HG03342 (cell line): Measurements from ENCODE around the gene NOXA1.
"Not testable (repeated sequence)": the region's sequence is repeated elsewhere in the genome, so short reads cannot be mapped to it uniquely, and the experiment has no call there.

Experiments used
- ATAC-seq: cut with Tn5 transposase; IDR thresholded peaks from one replicate; pipeline ENCODE4 v1.9.1; 2021; ENCODE audit warnings: mild to moderate bottlenecking, moderate library complexity; ENCODE audit not compliant: unreplicated experiment

Gene NOXA1

DNA sequence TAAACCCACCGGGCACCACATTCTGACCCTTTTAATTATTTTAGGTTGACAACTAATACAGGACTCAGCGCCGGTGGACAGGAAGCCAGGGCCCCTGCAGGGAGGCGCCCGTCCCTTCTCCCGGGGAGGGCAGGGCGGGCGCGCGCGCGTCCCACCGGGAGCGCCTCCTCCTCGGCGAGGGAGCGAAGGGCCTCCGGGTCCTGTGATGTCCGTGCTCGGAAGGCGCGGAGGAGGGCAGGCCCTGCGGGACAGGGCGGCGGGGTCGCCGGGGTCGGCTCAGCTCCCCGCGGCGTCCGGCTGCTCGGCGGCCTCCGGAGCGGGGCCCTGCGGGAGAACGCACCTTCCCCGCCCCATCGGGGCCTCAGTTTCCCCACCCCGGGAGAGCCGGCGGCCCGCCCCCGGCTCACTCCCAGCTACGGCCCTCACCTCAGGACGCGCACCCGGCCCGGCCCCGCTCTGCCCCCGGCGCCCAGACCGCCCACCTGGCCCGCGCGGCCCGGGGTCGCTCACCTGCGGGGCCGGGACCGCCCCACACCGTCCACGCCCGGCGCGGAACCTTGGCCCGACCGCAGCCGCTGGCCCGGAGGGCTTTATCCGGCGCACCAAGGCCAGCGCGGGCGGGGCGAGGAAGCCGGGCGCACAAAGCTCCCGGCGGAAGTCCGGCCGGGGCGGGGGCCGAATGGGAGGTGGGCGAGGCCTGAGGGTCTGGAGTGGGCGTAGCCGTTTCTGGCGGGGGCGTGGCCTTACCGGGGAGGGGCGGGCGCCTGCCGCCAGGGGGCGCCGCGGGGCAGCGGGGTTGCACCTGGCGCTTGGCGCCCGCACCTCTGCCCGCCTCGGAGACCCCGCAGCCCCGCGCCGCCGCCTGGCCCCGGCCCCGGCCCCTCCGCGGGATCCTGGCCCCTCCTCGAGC, at the start of gene NOXA1, which contains the start of gene EXD3:
NOXA1 (plus strand) TSS at position 790 of the 910 bp plus-strand sequence. CDS start 137 bp downstream, outside the sequence.
EXD3 (minus strand) TSS at position 559 of the 910 bp plus-strand sequence. CDS start 27,805 bp downstream, outside the sequence.
- peak; percentile 76 for ATAC-seq

DNA sequence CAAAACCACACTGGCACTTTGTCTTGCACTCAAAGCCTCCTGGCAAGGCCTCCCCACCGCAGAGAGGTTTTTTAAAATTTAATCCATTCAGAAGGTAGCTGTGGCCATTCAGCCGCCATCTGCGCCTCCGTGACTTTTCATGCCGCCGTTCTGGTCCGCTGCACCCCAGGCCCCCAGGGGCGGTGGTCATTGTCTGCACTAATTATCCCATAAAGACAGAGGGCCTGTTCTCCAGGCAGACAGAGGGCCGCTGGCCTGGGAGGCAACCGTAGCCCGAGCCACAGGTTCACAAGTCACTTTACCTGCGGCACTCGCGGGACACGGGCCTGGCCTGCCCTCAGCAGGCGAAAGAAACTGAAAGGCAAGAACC, 49.6 kb upstream of the NOXA1 start:
- ATAC-seq = no peak

DNA sequence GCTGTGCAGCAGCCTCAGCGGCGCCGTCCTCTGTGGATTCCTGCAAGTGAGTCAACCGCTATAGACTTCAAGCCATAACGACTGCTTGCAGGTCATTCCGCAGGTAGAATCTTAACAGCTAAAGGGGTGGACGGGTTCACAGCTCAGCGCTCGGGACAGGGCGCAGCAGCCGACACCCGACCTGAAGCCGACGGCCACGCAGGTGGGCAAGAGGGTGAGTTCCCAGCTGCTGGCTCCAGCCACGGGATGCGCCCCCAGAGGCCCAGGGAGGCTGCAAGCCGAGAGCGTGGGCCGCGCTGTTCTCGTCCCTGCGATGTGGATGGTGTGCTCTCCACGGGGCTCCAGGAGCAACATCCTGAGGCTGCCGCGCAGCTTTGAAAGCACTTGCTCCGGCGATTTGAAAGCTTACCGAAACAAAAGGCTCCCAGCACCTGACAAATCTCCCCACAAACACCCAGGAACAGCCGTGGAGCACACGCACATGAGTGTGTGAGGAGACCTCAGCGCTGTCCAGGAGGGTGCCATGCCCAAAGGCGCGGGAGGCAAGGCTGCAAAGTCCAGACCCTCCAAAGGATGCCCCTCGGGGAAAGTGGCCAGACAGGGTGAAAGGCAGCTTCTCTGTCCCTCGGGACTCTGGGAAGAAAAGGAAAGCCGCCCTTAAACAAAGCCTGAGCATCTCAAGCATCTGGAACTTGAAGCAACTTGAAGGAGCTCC, 48.9 kb upstream of the NOXA1 start:
- ATAC-seq = no peak

GRCh38 chr9:137375321-137376058, 47.7 kb upstream of the NOXA1 start:
- no peak for ATAC-seq

DNA sequence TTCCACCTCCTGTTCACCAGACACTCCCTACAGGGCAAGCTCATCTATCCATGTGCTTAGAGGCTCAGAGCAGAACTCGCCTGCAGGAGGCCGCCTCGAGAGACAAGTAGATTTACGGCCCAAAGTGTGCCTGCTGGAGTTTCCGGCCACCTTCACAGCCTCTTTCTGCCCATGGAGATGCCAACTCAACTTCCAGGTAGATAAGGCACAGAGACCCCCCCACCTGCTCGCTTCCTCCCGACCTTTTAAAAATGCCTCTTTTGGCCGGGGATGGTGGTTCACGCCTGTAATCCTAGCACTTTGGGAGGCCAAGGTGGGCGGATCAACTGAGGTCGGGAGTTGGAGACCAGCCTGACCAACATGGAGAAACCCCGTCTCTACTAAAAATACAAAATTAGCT, 46.8 kb upstream of the NOXA1 start:
- ATAC-seq = no peak

DNA sequence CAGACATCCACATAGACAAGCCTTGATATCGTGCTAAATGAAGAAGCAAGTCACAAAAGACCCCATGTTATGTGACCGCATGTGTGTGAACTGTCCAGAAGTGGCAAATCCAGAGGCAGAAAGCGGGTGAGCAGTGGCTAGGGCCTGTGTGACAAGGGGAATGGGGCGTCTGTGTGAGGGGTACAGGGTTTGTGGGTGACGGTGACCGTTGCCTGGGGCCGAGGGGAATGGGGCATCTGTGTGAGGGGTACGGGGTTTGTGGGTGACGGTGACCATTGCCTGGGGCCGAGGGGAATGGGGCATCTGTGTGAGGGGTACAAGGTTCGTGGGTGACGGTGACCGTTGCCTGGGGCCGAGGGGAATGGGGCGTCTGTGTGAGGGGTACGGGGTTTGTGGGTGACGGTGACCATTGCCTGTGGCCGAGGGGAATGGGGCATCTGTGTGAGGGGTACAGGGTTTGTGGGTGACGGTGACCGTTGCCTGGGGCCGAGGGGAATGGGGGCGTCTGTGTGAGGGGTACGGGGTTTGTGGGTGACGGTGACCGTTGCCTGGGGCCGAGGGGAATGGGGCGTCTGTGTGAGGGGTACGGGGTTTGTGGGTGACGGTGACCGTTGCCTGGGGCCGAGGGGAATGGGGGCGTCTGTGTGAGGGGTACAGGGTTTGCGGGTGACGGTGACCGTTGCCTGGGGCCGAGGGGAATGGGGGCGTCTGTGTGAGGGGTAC, 44.3 kb upstream of the NOXA1 start:
- not testable (repeated sequence) for ATAC-seq

DNA sequence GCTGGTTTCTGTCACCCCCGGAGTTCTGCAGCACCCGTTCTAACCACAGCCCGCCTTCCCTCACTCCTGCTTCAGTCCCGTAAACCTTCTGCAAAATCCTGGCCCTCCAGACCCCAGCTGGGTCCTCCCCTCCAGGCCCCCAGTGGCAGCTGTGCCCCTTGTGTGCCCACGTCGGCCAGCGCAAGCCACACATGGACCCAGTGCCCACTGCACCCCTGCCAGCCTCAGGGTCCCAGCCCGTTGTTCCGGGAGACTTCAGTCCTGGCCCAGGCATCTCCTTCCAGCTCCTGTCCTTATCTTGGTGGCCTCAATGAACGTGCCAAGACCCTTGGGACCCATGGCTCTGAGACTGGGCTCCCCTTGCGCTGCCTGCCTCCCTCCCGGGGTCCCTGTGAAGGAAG, 43.4 kb upstream of the NOXA1 start:
- ATAC-seq = no peak

GRCh38 chr9:137380171-137380570, 43.0 kb upstream of the NOXA1 start:
- ATAC-seq = no peak

- ATAC-seq = no peak
Measured at GRCh38 chr9:137380606-137381005, 42.6 kb upstream of the NOXA1 start.

GRCh38 chr9:137381501-137382443, 41.4 kb upstream of the NOXA1 start:
- ATAC-seq = no peak

DNA sequence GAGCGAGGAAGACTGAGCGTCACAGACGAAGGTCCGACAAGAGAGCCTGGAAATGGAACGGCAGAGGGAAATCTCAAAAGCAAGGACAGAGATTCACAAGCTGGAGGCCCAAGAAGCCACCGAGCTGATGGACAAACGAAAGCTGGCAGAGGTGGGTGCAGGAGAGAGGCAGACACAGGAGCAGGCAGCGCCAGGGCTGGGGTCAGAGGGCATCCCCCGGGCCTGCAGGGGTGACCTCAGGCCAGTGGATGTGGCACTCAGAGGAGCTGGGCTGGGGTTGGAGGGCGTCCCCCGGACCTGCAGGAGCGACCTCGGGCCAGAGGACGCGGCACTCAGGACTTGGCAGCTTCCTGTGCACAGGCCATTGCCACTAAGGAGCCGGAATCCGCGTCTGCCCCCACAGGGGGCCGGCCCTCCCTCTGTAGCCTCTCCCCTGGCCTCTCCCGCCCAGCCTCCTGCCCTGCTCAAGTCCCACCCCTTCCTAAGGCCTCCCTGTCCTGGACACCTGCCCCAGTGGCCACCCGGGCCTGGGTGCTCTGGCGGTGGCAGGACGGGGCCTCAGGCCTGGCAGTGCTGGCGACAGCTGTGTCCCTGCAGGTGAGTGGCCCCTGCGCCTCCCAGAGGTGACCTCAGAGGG, 40.6 kb upstream of the NOXA1 start:
- ATAC-seq = no peak

DNA sequence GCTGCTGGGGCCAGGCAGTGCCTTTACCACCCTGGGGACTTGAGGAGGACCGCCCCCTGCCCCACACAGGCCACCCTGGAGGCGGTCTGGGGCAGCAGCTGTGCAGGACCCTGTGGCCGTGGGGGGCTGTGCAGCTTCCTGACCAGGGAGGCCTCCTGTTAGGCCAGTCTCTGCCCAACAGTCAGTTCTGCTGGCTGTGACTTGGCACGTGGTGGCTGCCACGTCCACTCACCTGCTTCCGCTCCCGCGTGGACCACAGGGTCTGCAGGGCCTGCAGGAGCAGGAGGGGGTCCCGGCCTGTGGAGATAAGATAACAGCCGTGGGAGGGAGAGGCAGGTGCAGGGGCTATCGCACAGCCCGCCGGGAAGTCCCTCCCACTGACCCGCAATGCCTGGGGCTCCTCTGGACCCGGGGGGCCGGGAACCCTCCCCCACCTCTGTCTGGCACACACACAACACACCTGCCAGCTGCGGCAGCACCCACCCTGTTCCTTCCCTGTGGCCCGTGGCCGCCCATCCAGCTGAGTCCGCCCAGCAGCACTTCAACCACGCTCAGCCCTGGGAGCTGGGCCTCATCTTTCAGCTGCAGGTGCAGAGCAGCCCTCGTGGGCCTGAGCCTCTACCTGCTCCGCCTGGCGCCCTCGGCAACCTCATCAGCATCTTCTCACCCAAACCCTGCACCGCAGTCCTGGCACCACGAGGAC, 40.0 kb upstream of the NOXA1 start:
- ATAC-seq = no peak

GRCh38 chr9:137383784-137384756, 39.1 kb upstream of the NOXA1 start:
- ATAC-seq = no peak

- no peak for ATAC-seq
Measured at GRCh38 chr9:137385061-137385655, 38.0 kb upstream of the NOXA1 start.

DNA sequence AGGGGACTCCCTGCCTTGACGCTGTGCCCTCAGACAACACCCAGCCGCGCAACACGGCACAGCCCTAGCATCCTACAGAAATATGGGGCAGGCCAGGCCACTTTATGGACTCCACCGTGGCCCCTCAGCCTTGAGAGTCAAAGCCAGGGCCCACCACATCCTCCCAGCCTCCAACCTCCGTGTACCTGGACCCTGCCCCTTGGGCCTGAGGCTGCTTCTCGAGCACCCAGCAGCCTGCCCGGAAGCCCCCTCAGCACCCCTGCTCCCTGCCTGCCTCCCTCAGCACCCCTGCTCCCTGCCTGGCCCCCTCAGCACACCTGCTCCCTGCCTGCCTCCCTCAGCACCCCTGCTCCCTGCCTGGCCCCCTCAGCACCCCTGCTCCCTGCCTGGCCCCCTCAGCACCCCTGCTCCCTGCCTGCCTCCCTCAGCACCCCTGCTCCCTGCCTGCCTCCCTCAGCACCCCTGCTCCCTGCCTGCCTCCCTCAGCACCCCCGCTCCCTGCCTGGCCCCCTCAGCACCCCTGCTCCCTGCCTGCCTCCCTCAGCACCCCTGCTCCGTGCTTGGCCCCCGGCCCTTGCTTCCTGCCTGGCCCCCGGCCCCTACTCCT, 36.6 kb upstream of the NOXA1 start:
- ATAC-seq = not testable (repeated sequence)

- ATAC-seq = no peak
Measured at GRCh38 chr9:137387114-137387890, 35.9 kb upstream of the NOXA1 start.
